Panc1 (cell line): ENCODE data around the gene CDCP1.

Experiments
- CTCF ChIP-seq: fragments of 450-650 bp; IDR thresholded peaks from 2 replicates; pipeline ENCODE4 v1.5.1; 2017; ENCODE audit warnings: mild to moderate bottlenecking
- POLR2AphosphoS5 ChIP-seq: IDR thresholded peaks from 2 replicates; pipeline ENCODE4 v1.6.1; 2012; ENCODE audit warnings: mild to moderate bottlenecking, low read depth, low read length, moderate library complexity
- REST ChIP-seq, 2 experiments: IDR thresholded peaks; 2 replicates each; pipeline ENCODE4 v1.6.1; 2011 to 2012; ENCODE audit warnings: low read depth in 2 of 2, control low read depth in 1 of 2, low read length in 1 of 2, mild to moderate bottlenecking in 1 of 2, moderate library complexity in 1 of 2; ENCODE audit not compliant: insufficient read depth in 1 of 2
- SIN3A ChIP-seq: IDR thresholded peaks from 2 replicates; pipeline ENCODE4 v1.6.1; 2012; ENCODE audit warnings: low read depth, mild to moderate bottlenecking, low read length, moderate library complexity, borderline replicate concordance; ENCODE audit not compliant: insufficient read depth
- TCF7L2 ChIP-seq: IDR thresholded peaks from 2 replicates; pipeline ENCODE4 v1.6.1; 2011; ENCODE audit warnings: mild to moderate bottlenecking, low read depth, low read length, inconsistent platforms

- TF ChIP-seq CTCF, result no peak
- no peak for TF ChIP-seq POLR2AphosphoS5
- TF ChIP-seq REST (IDR thresholded peaks at IDR 0.05; ENCODE audit: insufficient read depth in 1 of 2, low read depth in 2 of 2, low read length in 1 of 2), result no peak
- no peak for TF ChIP-seq SIN3A
- no peak for TF ChIP-seq TCF7L2
Observed at GRCh38 chr3:45080824-45081223, 65.4 kb downstream of the CDCP1 start.
